GM12875 (cell line): ENCODE results near the gene CPT2.

ENCODE experiments used
- H3K4me3 ChIP-seq: one replicate; pipeline ENCODE4 v1.5.1; 2011; ENCODE audit warnings: low read depth, low read length, control low read depth
- CTCF ChIP-seq: IDR thresholded peaks from 2 replicates; pipeline ENCODE4 v1.5.1; 2011; ENCODE audit warnings: low read depth, mild to moderate bottlenecking, control low read depth, inconsistent platforms, low read length, moderate library complexity, borderline replicate concordance; ENCODE audit not compliant: insufficient read depth

The CPT2 gene

DNA sequence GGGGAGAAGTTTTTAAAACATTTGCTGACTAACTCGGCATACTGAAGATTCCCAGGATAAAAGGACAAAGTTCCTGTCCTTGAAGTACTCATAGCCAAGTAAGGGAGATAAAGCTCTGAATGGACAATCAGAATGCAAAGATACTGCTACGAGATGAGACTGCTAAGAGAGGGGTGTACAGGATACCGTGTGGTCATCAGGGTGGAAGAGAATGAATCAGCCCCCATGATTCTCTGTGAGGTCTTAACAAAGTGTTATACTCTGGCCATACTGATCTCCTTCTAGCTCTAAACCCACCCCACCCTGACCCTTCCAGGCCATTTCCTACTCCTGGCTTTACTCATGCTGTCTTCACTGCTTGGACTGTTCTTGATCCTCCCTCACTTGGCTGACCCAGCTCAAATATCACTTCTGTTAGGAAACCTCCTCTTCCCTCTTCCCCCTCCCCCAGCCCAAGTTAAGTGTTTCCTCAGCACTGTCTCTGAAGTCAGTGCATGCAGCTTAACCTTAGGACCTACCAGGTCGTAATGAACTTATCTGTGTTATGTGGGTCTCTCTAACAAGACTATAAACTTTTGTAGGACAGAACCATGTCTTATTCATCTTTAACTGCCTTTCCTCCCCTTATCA is 57.5 kb downstream of the CPT2 start:
- H3K4me3 ChIP-seq = no peak overlapping the region
- no peak for TF ChIP-seq CTCF

DNA sequence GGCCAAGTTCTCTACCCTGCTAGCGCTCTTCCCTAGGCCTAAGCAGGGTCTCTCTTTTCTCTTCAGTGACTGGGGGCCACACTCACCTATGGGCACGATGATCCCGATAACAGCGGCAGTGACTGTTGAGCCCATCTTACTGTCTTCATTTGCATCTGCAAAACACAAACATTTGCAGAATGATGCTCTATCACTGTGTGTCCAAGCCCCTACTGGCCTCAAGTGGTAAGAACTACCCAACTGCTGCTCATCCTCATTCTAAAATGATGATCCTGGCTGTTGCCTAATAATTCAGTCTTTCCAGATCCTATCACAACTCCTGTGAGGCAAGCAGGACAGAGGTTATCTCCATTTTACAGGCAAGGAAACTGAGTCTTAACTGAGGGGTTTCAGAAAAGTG is 58.4 kb downstream of the CPT2 start:
- no peak for TF ChIP-seq CTCF

DNA sequence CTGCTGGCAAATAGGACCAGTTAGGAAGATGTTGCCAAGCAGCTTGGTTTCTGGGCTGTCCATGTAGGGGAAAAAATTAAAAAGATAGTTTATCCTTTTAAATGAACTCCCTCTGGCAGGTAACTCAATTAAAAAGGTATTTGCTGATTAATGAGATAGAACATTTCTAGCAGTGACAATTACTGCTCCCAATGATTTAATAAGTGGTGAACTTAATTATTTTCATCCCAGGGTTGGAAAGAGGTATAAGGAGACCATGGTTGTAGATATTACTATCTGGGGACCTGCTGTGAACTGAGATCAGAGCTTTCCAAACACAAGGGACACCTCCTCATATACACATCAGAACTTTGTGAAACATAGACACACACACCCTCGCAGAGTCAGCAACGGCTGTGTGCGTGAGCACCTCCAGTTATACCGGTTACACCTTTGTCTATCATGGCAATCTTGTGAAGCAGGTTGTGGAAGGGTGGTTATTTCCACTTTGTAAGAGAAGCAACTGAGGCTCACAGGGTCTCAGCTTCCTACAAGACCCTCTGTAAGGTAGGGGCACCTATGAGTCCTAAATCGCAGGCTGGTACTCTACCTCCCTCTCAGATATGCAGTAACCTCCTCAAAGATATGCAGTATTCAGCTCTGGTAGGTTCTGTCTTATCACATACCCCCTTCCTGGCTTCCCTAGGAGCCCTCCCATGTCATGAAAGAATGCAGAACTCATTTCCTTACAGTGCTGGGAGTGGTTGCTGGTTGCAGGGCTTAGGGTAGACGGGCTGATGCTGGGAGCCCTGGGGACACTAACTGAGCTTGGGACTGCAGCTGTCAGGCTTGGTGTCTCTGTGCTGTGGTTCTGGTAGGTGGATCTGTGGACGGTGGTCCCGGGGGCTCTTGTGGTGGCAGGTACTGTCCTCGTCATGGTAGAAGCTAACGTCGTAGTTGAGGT is 60.2 kb downstream of the CPT2 start:
- no peak overlapping the region for H3K4me3 ChIP-seq
- TF ChIP-seq CTCF = no peak

More for the DNA sequence above, 58.4 kb downstream of the CPT2 start:
- H3K4me3 ChIP-seq = no peak overlapping the region

GRCh38 chr1:53257454-53258081 is 60.9 kb downstream of the CPT2 start:
- no peak for TF ChIP-seq CTCF

DNA sequence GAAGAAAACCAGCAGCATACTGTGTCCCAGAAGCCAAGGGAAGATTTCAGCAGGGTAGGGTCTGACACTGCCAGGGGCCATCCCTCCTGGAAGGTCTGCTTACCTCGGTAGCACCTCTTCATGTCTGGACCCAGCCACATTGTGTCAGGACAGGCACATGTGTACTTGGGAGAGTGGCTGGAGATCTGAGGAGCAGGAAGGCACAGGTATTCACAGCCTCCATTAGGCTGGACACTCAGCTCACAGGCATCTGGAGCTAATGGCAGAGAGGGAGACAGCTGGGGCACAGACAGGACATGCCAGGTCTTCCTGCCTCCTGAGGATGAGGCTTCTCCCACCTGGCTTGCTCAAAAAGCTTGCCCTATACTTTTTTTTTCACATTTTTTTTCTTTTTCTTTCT is 61.6 kb downstream of the CPT2 start:
- H3K4me3 ChIP-seq = no peak overlapping the region
- no peak for TF ChIP-seq CTCF

More at GRCh38 chr1:53257454-53258081, 60.9 kb downstream of the CPT2 start:
- no peak overlapping the region for H3K4me3 ChIP-seq

- TF ChIP-seq CTCF = no peak
- H3K4me3 ChIP-seq = no peak overlapping the region
These were observed 63.3 kb downstream of the CPT2 start for GRCh38 chr1:53259932-53260331.
